Liver (tissue), 9 donors: Measurements from ENCODE around the gene CRLF1. TPM values are rescaled to one million over a fixed set of nuclear protein-coding genes. Genes with fewer than 3 reads are reported as not detected.

Experiments
- DNase-seq: peaks from one replicate; pipeline ENCODE4 v3.0.0-alpha.2; 2017; ENCODE audit warnings: low spot score
- H3K27ac ChIP-seq, 2 donors: one replicate each; pipeline ENCODE4 v1.7.0; 2013; ENCODE audit warnings: inconsistent platforms in 2 of 2, low read length in 2 of 2, control low read depth in 1 of 2, low read depth in 1 of 2, mild to moderate bottlenecking in 1 of 2
- H3K27me3 ChIP-seq, 4 donors: one replicate each; pipeline versions ENCODE4 v1.6.1 to v1.7.0; 2013; ENCODE audit warnings: low read length in 3 of 4, inconsistent platforms in 1 of 4, mild to moderate bottlenecking in 1 of 4, moderate library complexity in 1 of 4; ENCODE audit not compliant: control insufficient read depth in 4 of 4, insufficient read depth in 4 of 4
- H3K36me3 ChIP-seq, 4 donors: one replicate each; pipeline versions ENCODE4 v1.6.1 to v1.7.0; 2013; ENCODE audit warnings: low read length in 3 of 4, mild to moderate bottlenecking in 3 of 4, low read depth in 1 of 4, moderate library complexity in 1 of 4; ENCODE audit not compliant: control insufficient read depth in 4 of 4, insufficient read depth in 3 of 4
- H3K4me1 ChIP-seq, 4 donors: one replicate each; pipeline versions ENCODE4 v1.6.1 to v1.7.0; 2013; ENCODE audit warnings: low read length in 3 of 4, mild to moderate bottlenecking in 3 of 4, moderate library complexity in 1 of 4; ENCODE audit not compliant: control insufficient read depth in 4 of 4, insufficient read depth in 4 of 4
- H3K4me3 ChIP-seq, 3 donors: one replicate each; pipeline versions ENCODE4 v1.6.1 to v1.7.0; 2013; ENCODE audit warnings: low read length in 3 of 3, control low read depth in 1 of 3, low read depth in 1 of 3, mild to moderate bottlenecking in 1 of 3
- H3K9ac ChIP-seq, 2 donors: one replicate each; pipeline ENCODE4 v1.7.0; 2013; ENCODE audit warnings: low read length in 2 of 2, mild to moderate bottlenecking in 2 of 2, moderate library complexity in 2 of 2, control low read depth in 1 of 2, low read depth in 1 of 2
- H3K9me3 ChIP-seq, 4 donors: one replicate each; pipeline versions ENCODE4 v1.6.1 to v1.7.0; 2013; ENCODE audit warnings: low read length in 3 of 4; ENCODE audit not compliant: control insufficient read depth in 4 of 4
- ATF3 ChIP-seq: IDR thresholded peaks from 2 replicates; pipeline ENCODE4 v1.6.1; 2016; ENCODE audit warnings: antibody characterized with exemption
- EGR1 ChIP-seq, 2 donors: IDR thresholded peaks; 2 replicates each; pipeline ENCODE4 v1.6.1; 2016 to 2018; ENCODE audit warnings: antibody characterized with exemption in 2 of 2, low read depth in 2 of 2
- FOXA1 ChIP-seq: IDR thresholded peaks from 2 replicates; pipeline ENCODE4 v1.6.1; 2016; ENCODE audit warnings: antibody characterized with exemption
- FOXA2 ChIP-seq: IDR thresholded peaks from 2 replicates; pipeline ENCODE4 v1.6.1; 2016; ENCODE audit warnings: antibody characterized with exemption
- GABPA ChIP-seq, 2 donors: IDR thresholded peaks in 1 of 2; conservative IDR thresholded peaks in 1 of 2; 2 replicates each; pipeline ENCODE4 v1.6.1; 2016; ENCODE audit warnings: antibody characterized with exemption in 2 of 2, mild to moderate bottlenecking in 1 of 2, moderate library complexity in 1 of 2
- HNF4A ChIP-seq, 2 donors: conservative IDR thresholded peaks; 2 replicates each; pipeline ENCODE4 v1.6.1; 2016; ENCODE audit warnings: antibody characterized with exemption in 2 of 2, mild to moderate bottlenecking in 2 of 2
- HNF4G ChIP-seq: IDR thresholded peaks from 2 replicates; pipeline ENCODE4 v1.6.1; 2016; ENCODE audit warnings: antibody characterized with exemption
- JUND ChIP-seq, 2 donors: IDR thresholded peaks; 2 replicates each; pipeline ENCODE4 v1.6.1; 2016; ENCODE audit warnings: antibody characterized with exemption in 2 of 2
- MAX ChIP-seq: IDR thresholded peaks from 2 replicates; pipeline ENCODE4 v1.6.1; 2016; ENCODE audit warnings: antibody characterized with exemption
- NR2F2 ChIP-seq: IDR thresholded peaks from 2 replicates; pipeline ENCODE4 v1.6.1; 2016; ENCODE audit warnings: antibody characterized with exemption
- RAD21 ChIP-seq, 2 donors: IDR thresholded peaks; 2 replicates each; pipeline ENCODE4 v1.6.1; 2016; ENCODE audit warnings: antibody characterized with exemption in 2 of 2, mild to moderate bottlenecking in 2 of 2
- REST ChIP-seq: IDR thresholded peaks from 2 replicates; pipeline ENCODE4 v1.6.1; 2016; ENCODE audit warnings: antibody characterized with exemption, mild to moderate bottlenecking
- RXRA ChIP-seq, 2 donors: IDR thresholded peaks; 2 replicates each; pipeline ENCODE4 v1.6.1; 2017 to 2018; ENCODE audit warnings: antibody characterized with exemption in 2 of 2, mild to moderate bottlenecking in 1 of 2
- SP1 ChIP-seq: IDR thresholded peaks from 2 replicates; pipeline ENCODE4 v1.6.1; 2018; ENCODE audit warnings: antibody characterized with exemption, mild to moderate bottlenecking
- TAF1 ChIP-seq: conservative IDR thresholded peaks from 2 replicates; pipeline ENCODE4 v1.6.1; 2016; ENCODE audit warnings: antibody characterized with exemption, mild to moderate bottlenecking
- YY1 ChIP-seq: IDR thresholded peaks from 2 replicates; pipeline ENCODE4 v1.6.1; 2016; ENCODE audit warnings: antibody characterized with exemption, mild to moderate bottlenecking
- ZBTB33 ChIP-seq: IDR thresholded peaks from 2 replicates; pipeline ENCODE4 v1.6.1; 2016; ENCODE audit warnings: antibody characterized with exemption
- WGBS: extraction: QIAGEN DNeasy Blood & Tissue Kit; methylation state at CpG from one replicate; pipeline ENCODE4 v1.1.7; 2013; 5-methylcytosine and 5-hydroxymethylcytosine counted together
- polyA plus RNA-seq, 2 donors: library from polyadenylated mRNA; stranded (reverse) in 1 of 2; unstranded in 1 of 2; fragments of 200-250 nt in 1 of 2; fragments of >200 nt in 1 of 2; fragmentation: Nextera tagmentation in 1 of 2; extraction: Ambion mirVana in 1 of 2; gene quantifications; one replicate each; pipeline versions ENCODE4 v1.2.1 to v1.2.3, GENCODE V29; 2013 to 2015
- total RNA-seq, 2 donors: library from RNA; depleted of rRNA; stranded (reverse); fragments of >200 nt; gene quantifications; one replicate each; pipeline ENCODE4 v1.2.3, GENCODE V29; 2014
- donor health status: healthy.
- donor health status: healthy.
- donor health status: healthy.
- donor health status: healthy.
- donor health status: healthy.

The CRLF1 gene
- total and polyA plus RNA-seq, 4 donors, result 0.49 to 1.9 (median 1.6) TPM; not detected in 1

- Histone ChIP-seq H3K4me1 (peaks cover 0 to 19% (median 7%) of the 10 kb centered on the region in 4 donors), H3K9ac (no peak overlapping the region), H3K36me3 (no peaks in the 10 kb centered on the region), H3K4me3 (no peak overlapping the region), H3K27ac (no peak overlapping the region), H3K9me3 (no peaks in the 10 kb centered on the region), H3K27me3 (peaks cover 10 to 14% (median 13%) of the 10 kb centered on the region in 4 donors)
- 21% methylated on average over 5 of the region's 5 CpGs for WGBS
- DNase-seq, result no peak
- TF ChIP-seq NR2F2 (no peak), FOXA1 (no peak), RAD21 (IDR thresholded peaks at IDR 0.05) (no peak), JUND (IDR thresholded peaks at IDR 0.05) (no peak), ZBTB33 (no peak), FOXA2 (no peak), HNF4A (conservative IDR thresholded peaks at IDR 0.05) (no peak), REST (no peak), SP1 (no peak), RXRA (IDR thresholded peaks at IDR 0.05) (no peak), EGR1 (IDR thresholded peaks at IDR 0.05; ENCODE audit: low read depth in 2 of 2) (no peak), GABPA (IDR thresholded peaks at IDR 0.05 in 1 of 2, conservative IDR thresholded peaks at IDR 0.05 in 1 of 2) (no peak)
Measured at GRCh38 chr19:18608102-18608804, 1.7 kb upstream of the CRLF1 start.

GRCh38 chr19:18607226-18608101 is 865 bp upstream of the CRLF1 start:
- Histone ChIP-seq H3K9me3 (no peaks in the 10 kb centered on the region), H3K27me3 (peaks cover 10 to 15% (median 13%) of the 10 kb centered on the region in 4 donors), H3K4me1 (peaks cover 0 to 13% (median 5%) of the 10 kb centered on the region in 4 donors), H3K27ac (no peak overlapping the region), H3K4me3 (no peak overlapping the region), H3K9ac (no peak overlapping the region), H3K36me3 (no peaks in the 10 kb centered on the region)
- 3% methylated on average over 68 of the region's 68 CpGs for WGBS
- DNase-seq, result no peak
- TF ChIP-seq NR2F2 (no peak), RXRA (IDR thresholded peaks at IDR 0.05) (no peak), HNF4A (conservative IDR thresholded peaks at IDR 0.05) (no peak), JUND (IDR thresholded peaks at IDR 0.05) (no peak), REST (no peak), ZBTB33 (no peak), FOXA1 (no peak), RAD21 (IDR thresholded peaks at IDR 0.05) (no peak), MAX (no peak), FOXA2 (no peak), TAF1 (no peak), EGR1 (IDR thresholded peaks at IDR 0.05; ENCODE audit: low read depth in 2 of 2) (no peak), ATF3 (no peak), HNF4G (no peak), SP1 (no peak), YY1 (no peak)
